NB4 (cell line): ENCODE measurements around the gene TMEM131L.
"Not testable (repeated sequence)": the region's sequence is repeated elsewhere in the genome, so short reads cannot be mapped to it uniquely, and the experiment has no call there.

Experiments used
- DNase-seq: peaks from one replicate; pipeline ENCODE4 v3.0.0; 2010; ENCODE audit warnings: low read depth
- H3K4me3 ChIP-seq: one replicate; pipeline ENCODE4 v1.5.1; 2011; ENCODE audit warnings: mild to moderate bottlenecking, low read depth, low read length, moderate library complexity
- CTCF ChIP-seq: IDR thresholded peaks from one replicate; pipeline ENCODE4 v1.5.1; 2012; ENCODE audit warnings: low read depth, low read length
- MAX ChIP-seq: IDR thresholded peaks from 2 replicates; pipeline ENCODE4 v1.6.1; 2011; ENCODE audit warnings: low read depth, low read length
- MYC ChIP-seq: IDR thresholded peaks from 2 replicates; pipeline ENCODE4 v1.6.1; 2011; ENCODE audit warnings: low read depth, low read length
- POLR2A ChIP-seq: IDR thresholded peaks from 2 replicates; pipeline ENCODE4 v1.6.1; 2011; ENCODE audit warnings: mild to moderate bottlenecking; ENCODE audit not compliant: insufficient read length; ENCODE audit errors: extremely low read depth

Gene TMEM131L

GRCh38 chr4:153440475-153440874 lies 25.7 kb upstream of the TMEM131L start:
- TF ChIP-seq MYC (no peak), CTCF (no peak), MAX (no peak), POLR2A (no peak)
- DNase-seq = no peak
- no peak overlapping the region for H3K4me3 ChIP-seq

GRCh38 chr4:153447175-153447905 lies 18.8 kb upstream of the TMEM131L start:
- H3K4me3 ChIP-seq = no peak overlapping the region
- no peak for DNase-seq
- TF ChIP-seq MAX (no peak), CTCF (no peak), MYC (no peak), POLR2A (no peak)

GRCh38 chr4:153448003-153448731 lies 18.0 kb upstream of the TMEM131L start:
- no peak for DNase-seq
- no peak for TF ChIP-seq MYC
- TF ChIP-seq POLR2A = no peak
- TF ChIP-seq MAX = no peak
- TF ChIP-seq CTCF = no peak
- H3K4me3 ChIP-seq = no peak overlapping the region

- DNase-seq = no peak
- H3K4me3 ChIP-seq = no peak overlapping the region
- no peak for TF ChIP-seq POLR2A
- no peak for TF ChIP-seq MAX
- TF ChIP-seq CTCF = no peak
- TF ChIP-seq MYC = no peak
Observed at GRCh38 chr4:153449338-153449737, 16.8 kb upstream of the TMEM131L start.

GRCh38 chr4:153450544-153450917 lies 15.6 kb upstream of the TMEM131L start:
- no peak for TF ChIP-seq MAX
- peak; percentile 29 for DNase-seq
- no peak overlapping the region for H3K4me3 ChIP-seq

GRCh38 chr4:153451145-153451544 lies 15.0 kb upstream of the TMEM131L start:
- H3K4me3 ChIP-seq, DNase-seq: not testable (repeated sequence)
